ENCODE results near the gene PAGE2B.

Gene PAGE2B

DNA sequence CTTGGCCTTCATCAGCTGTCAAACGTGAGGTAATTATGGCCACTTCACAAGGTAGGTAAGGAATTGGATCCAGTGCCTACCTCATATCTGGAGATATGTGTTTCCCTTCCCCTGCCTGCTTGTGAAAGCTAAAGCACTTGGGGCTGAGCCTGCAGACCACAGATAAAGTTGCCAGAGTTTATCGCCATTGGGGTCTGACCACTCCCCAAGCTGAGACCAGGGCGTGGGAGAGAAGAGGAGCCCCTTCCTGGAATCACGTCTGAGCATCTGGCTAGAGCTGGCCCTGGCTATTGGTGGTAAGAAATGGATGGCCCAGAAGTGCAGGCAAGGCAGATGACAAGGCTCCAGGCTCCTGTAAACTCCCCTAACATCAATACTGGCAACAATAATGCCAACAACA, 46.8 kb upstream of the PAGE2B start:
- H3K79me2 ChIP-seq (ENCODE audit: insufficient read depth, low read length), result no peaks in the 10 kb centered on the region
- TF ChIP-seq, protein P1, sequence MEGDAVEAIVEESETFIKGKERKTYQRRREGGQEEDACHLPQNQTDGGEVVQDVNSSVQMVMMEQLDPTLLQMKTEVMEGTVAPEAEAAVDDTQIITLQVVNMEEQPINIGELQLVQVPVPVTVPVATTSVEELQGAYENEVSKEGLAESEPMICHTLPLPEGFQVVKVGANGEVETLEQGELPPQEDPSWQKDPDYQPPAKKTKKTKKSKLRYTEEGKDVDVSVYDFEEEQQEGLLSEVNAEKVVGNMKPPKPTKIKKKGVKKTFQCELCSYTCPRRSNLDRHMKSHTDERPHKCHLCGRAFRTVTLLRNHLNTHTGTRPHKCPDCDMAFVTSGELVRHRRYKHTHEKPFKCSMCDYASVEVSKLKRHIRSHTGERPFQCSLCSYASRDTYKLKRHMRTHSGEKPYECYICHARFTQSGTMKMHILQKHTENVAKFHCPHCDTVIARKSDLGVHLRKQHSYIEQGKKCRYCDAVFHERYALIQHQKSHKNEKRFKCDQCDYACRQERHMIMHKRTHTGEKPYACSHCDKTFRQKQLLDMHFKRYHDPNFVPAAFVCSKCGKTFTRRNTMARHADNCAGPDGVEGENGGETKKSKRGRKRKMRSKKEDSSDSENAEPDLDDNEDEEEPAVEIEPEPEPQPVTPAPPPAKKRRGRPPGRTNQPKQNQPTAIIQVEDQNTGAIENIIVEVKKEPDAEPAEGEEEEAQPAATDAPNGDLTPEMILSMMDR (IDR thresholded peaks at IDR 0.05; ENCODE audit: insufficient read depth, low read length, poor library complexity, severe bottlenecking), result no peak
- H3K4me3 ChIP-seq (ENCODE audit: insufficient read depth, low read length, poor library complexity, severe bottlenecking), result no peak overlapping the region
- no peaks in the 10 kb centered on the region for H3K9me3 ChIP-seq (ENCODE audit: insufficient read depth, low read length)
- H3K9me2 ChIP-seq (replicated peaks; ENCODE audit: insufficient read depth, low read length), result no peaks in the 10 kb centered on the region
- no peaks in the 10 kb centered on the region for H3K27me3 ChIP-seq (ENCODE audit: low read length)
- no peak overlapping the region for H3K4me2 ChIP-seq (ENCODE audit: low read depth, low read length, poor library complexity, severe bottlenecking)
- H4K20me1 ChIP-seq (ENCODE audit: low read depth, low read length), result no peaks in the 10 kb centered on the region
- H3K27ac ChIP-seq (ENCODE audit: low read depth, low read length), result no peak overlapping the region
- H3F3A ChIP-seq (ENCODE audit: insufficient read depth), result no peaks in the 10 kb centered on the region
- H2AFZ ChIP-seq (ENCODE audit: low read depth, low read length, severe bottlenecking), result no peak overlapping the region
- no peak overlapping the region for H3K9ac ChIP-seq (ENCODE audit: low read length)
- no peaks in the 10 kb centered on the region for H3K36me3 ChIP-seq (ENCODE audit: low read length)

DNA sequence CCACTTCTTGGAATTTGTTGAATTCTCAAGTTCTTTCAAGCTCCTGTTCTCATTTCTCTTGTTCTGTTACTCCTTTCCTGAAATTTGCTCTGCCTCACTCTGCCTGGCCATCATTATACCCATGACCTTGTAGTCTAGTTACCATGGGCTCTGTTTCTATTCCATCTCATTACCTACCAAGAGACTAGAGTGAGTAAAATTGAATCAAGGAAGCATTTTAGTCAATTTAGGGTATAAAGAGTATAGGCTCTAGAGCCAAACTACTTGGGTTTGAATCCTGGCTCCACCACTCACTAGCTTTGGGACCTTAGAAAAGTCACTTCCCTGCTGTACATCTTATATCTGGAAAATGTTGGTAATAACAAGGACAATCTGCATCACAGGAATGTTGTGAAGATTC, 46.2 kb upstream of the PAGE2B start:
- Histone ChIP-seq H3K9ac (ENCODE audit: low read length) (no peak overlapping the region), H3K4me2 (ENCODE audit: low read depth, low read length, poor library complexity, severe bottlenecking) (no peak overlapping the region), H3K9me2 (replicated peaks; ENCODE audit: insufficient read depth, low read length) (no peaks in the 10 kb centered on the region), H4K20me1 (ENCODE audit: low read depth, low read length) (no peaks in the 10 kb centered on the region), H3F3A (ENCODE audit: insufficient read depth) (no peaks in the 10 kb centered on the region), H3K27ac (ENCODE audit: low read depth, low read length) (no peak overlapping the region), H3K9me3 (ENCODE audit: insufficient read depth, low read length) (no peaks in the 10 kb centered on the region), H3K27me3 (ENCODE audit: low read length) (no peaks in the 10 kb centered on the region), H3K79me2 (ENCODE audit: insufficient read depth, low read length) (no peaks in the 10 kb centered on the region), H3K36me3 (ENCODE audit: low read length) (no peaks in the 10 kb centered on the region), H3K4me3 (ENCODE audit: insufficient read depth, low read length, poor library complexity, severe bottlenecking) (no peak overlapping the region), H2AFZ (ENCODE audit: low read depth, low read length, severe bottlenecking) (no peak overlapping the region)
- TF ChIP-seq, protein P1 (IDR thresholded peaks at IDR 0.05; ENCODE audit: insufficient read depth, low read length, poor library complexity, severe bottlenecking), result no peak
- TF ChIP-seq EZH2phosphoT487 (conservative IDR thresholded peaks at IDR 0.05; ENCODE audit: low read length), result no peak

DNA sequence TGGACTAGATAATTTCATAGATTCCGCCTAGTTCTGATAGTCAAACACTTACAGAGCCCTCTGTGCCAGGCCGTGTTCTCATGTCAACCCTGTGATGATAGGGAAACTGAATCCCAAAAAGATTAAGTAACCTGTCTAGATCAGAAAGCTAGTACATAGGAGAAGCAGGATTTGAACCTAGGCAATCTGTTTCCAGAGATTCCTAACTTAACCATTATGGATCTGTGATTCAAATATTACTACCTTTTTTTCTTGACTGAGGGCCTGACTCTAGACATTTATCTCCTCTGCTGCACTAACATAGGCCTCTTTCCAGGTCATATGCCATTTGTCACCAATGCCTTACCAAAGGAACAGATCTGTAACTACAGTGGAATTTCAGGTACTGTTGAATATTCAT, 45.5 kb upstream of the PAGE2B start:
- no peak overlapping the region for H3K27ac ChIP-seq (ENCODE audit: low read depth, low read length)
- H3K27me3 ChIP-seq (ENCODE audit: low read length), result no peaks in the 10 kb centered on the region
- H3K9me3 ChIP-seq (ENCODE audit: insufficient read depth, low read length), result no peaks in the 10 kb centered on the region
- H3K9me2 ChIP-seq (replicated peaks; ENCODE audit: insufficient read depth, low read length), result no peaks in the 10 kb centered on the region
- no peak overlapping the region for H3K4me3 ChIP-seq (ENCODE audit: insufficient read depth, low read length, poor library complexity, severe bottlenecking)
- H3K4me2 ChIP-seq (ENCODE audit: low read depth, low read length, poor library complexity, severe bottlenecking), result no peak overlapping the region
- TF ChIP-seq, protein P1 (IDR thresholded peaks at IDR 0.05; ENCODE audit: insufficient read depth, low read length, poor library complexity, severe bottlenecking), result no peak
- no peak for TF ChIP-seq EZH2phosphoT487 (conservative IDR thresholded peaks at IDR 0.05; ENCODE audit: low read length)
- H3F3A ChIP-seq (ENCODE audit: insufficient read depth), result no peaks in the 10 kb centered on the region
- H3K9ac ChIP-seq (ENCODE audit: low read length), result no peak overlapping the region
- no peaks in the 10 kb centered on the region for H3K79me2 ChIP-seq (ENCODE audit: insufficient read depth, low read length)
- H3K36me3 ChIP-seq (ENCODE audit: low read length), result no peaks in the 10 kb centered on the region
- no peak overlapping the region for H2AFZ ChIP-seq (ENCODE audit: low read depth, low read length, severe bottlenecking)
- no peaks in the 10 kb centered on the region for H4K20me1 ChIP-seq (ENCODE audit: low read depth, low read length)

Data from SU-DHL-6 (cell line).